Neural cell (in vitro differentiated cells): ENCODE results near the gene CYSRT1. TPM values are rescaled to one million over a fixed set of nuclear protein-coding genes. Genes with fewer than 3 reads are reported as not detected.

Source experiments
- H2AFZ ChIP-seq: fragments of 200-600, 300-800 bp; sonication (generic), shearing (Covaris generic); 2 replicates; pipeline ENCODE4 v1.6.0; 2014; ENCODE audit warnings: low read depth, mild to moderate bottlenecking, antibody characterized with exemption, low read length, moderate library complexity
- H3F3A ChIP-seq: fragments of 200-600 bp; shearing (Covaris generic); 2 replicates; pipeline ENCODE4 v1.6.1; 2016; ENCODE audit warnings: mild to moderate bottlenecking, moderate library complexity, mixed read lengths, antibody characterized with exemption, low read length; ENCODE audit not compliant: insufficient read depth, poor library complexity, severe bottlenecking
- H3K27ac ChIP-seq: fragments of 200-600, 300-800 bp; sonication (generic), shearing (Covaris generic); 2 replicates; pipeline ENCODE4 v1.5.1; 2014; ENCODE audit warnings: mild to moderate bottlenecking, low read length, moderate library complexity
- H3K27me3 ChIP-seq: fragments of 300-800, 200-600 bp; sonication (generic), shearing (Covaris generic); 2 replicates; pipeline ENCODE4 v1.6.0; 2014; ENCODE audit warnings: mild to moderate bottlenecking, low read depth, low read length, moderate library complexity; ENCODE audit not compliant: insufficient read depth
- H3K36me3 ChIP-seq: fragments of 300-800, 200-600 bp; sonication (generic), shearing (Covaris generic); 2 replicates; pipeline ENCODE4 v1.5.1; 2014; ENCODE audit warnings: mild to moderate bottlenecking, antibody characterized with exemption, low read length, moderate library complexity; ENCODE audit not compliant: insufficient read depth
- H3K4me2 ChIP-seq: fragments of 300-800, 200-600 bp; sonication (generic), shearing (Covaris generic); 2 replicates; pipeline ENCODE4 v1.6.0; 2014; ENCODE audit warnings: mild to moderate bottlenecking, low read length
- H3K4me3 ChIP-seq: fragments of 300-800, 200-600 bp; sonication (generic), shearing (Covaris generic); 2 replicates; pipeline ENCODE4 v1.5.1; 2014; ENCODE audit warnings: mild to moderate bottlenecking, low read length, moderate library complexity
- H3K79me2 ChIP-seq: fragments of 200-600 bp; shearing (Covaris generic); replicated peaks from 2 replicates; pipeline ENCODE4 v1.6.0; 2014; ENCODE audit warnings: mild to moderate bottlenecking, low read length, moderate library complexity; ENCODE audit not compliant: insufficient read depth
- H3K9ac ChIP-seq: fragments of 300-800, 200-600 bp; sonication (generic), shearing (Covaris generic); 2 replicates; pipeline ENCODE4 v1.6.1; 2016; ENCODE audit warnings: mild to moderate bottlenecking, low read length, mixed read lengths
- H3K9me2 ChIP-seq: fragments of 200-600 bp; shearing (Covaris generic); 2 replicates; pipeline ENCODE4 v1.6.1; 2016; ENCODE audit warnings: mild to moderate bottlenecking, low read length, mixed read lengths; ENCODE audit not compliant: insufficient read depth
- H3K9me3 ChIP-seq: fragments of 200-600, 300-800 bp; sonication (generic), shearing (Covaris generic); 2 replicates; pipeline ENCODE4 v1.6.1; 2016; ENCODE audit warnings: mild to moderate bottlenecking, mixed run types, low read length, moderate library complexity, mixed read lengths
- H4K20me1 ChIP-seq: fragments of 200-600 bp; shearing (Covaris generic); 2 replicates; pipeline ENCODE4 v1.6.1; 2016; ENCODE audit warnings: mild to moderate bottlenecking, mixed run types; ENCODE audit not compliant: insufficient read depth
- CTCF ChIP-seq: fragments of 450-650 bp; IDR thresholded peaks from 2 replicates; pipeline ENCODE4 v1.5.1; 2014; ENCODE audit warnings: antibody characterized with exemption, mild to moderate bottlenecking, moderate library complexity; ENCODE audit not compliant: poor library complexity, severe bottlenecking
- EP300 ChIP-seq: fragments of 450-650 bp; conservative IDR thresholded peaks from 2 replicates; pipeline ENCODE4 v1.6.1; 2014; ENCODE audit warnings: antibody characterized with exemption, mild to moderate bottlenecking, moderate library complexity; ENCODE audit not compliant: poor library complexity, severe bottlenecking
- EZH2 ChIP-seq: fragments of 200-600, 300-800 bp; shearing (Covaris generic), sonication (generic); IDR thresholded peaks from 2 replicates; pipeline ENCODE4 v1.6.1; 2014; ENCODE audit warnings: antibody characterized with exemption, low read length, borderline replicate concordance, mild to moderate bottlenecking; ENCODE audit not compliant: insufficient read depth, poor library complexity, severe bottlenecking
- MXI1 ChIP-seq: fragments of 450-650 bp; conservative IDR thresholded peaks from 2 replicates; pipeline ENCODE4 v1.6.1; 2014; ENCODE audit warnings: antibody characterized with exemption, mild to moderate bottlenecking; ENCODE audit not compliant: poor library complexity, severe bottlenecking
- POLR2AphosphoS5 ChIP-seq: IDR thresholded peaks from 2 replicates; pipeline ENCODE4 v1.6.1; 2012
- RAD21 ChIP-seq: fragments of 450-650 bp; conservative IDR thresholded peaks from 2 replicates; pipeline ENCODE4 v1.6.1; 2014; ENCODE audit warnings: antibody characterized with exemption, mild to moderate bottlenecking, moderate library complexity
- REST ChIP-seq: IDR thresholded peaks from 2 replicates; pipeline ENCODE4 v1.6.1; 2012; ENCODE audit warnings: borderline replicate concordance
- SMC3 ChIP-seq: fragments of 450-650 bp; conservative IDR thresholded peaks from 2 replicates; pipeline ENCODE4 v1.6.1; 2014; ENCODE audit warnings: antibody characterized with exemption, mild to moderate bottlenecking, moderate library complexity; ENCODE audit not compliant: poor library complexity
- TAF1 ChIP-seq: IDR thresholded peaks from 2 replicates; pipeline ENCODE4 v1.6.1; 2012; ENCODE audit warnings: low read depth
- polyA plus RNA-seq: library from polyadenylated mRNA; depleted of rRNA; stranded (reverse); fragments of >200 nt; gene quantifications from 2 replicates; pipeline ENCODE4 v1.2.3, GENCODE V29; 2014

Gene CYSRT1
- polyA plus RNA-seq, 1 donor from 2014 or later = 3.3 TPM

- H3K79me2 ChIP-seq = no peaks in the 10 kb centered on the region
- H2AFZ ChIP-seq = no peak overlapping the region
- TF ChIP-seq CTCF (no peak), POLR2AphosphoS5 (no peak), EZH2 (no peak), EP300 (no peak), SMC3 (no peak), REST (no peak), MXI1 (no peak), TAF1 (no peak), RAD21 (no peak)
- H3K9ac ChIP-seq = no peak overlapping the region
- H3K4me2 ChIP-seq = no peak overlapping the region
- no peaks in the 10 kb centered on the region for H3K9me2 ChIP-seq
- H3K27ac ChIP-seq = no peak overlapping the region
- H3K9me3 ChIP-seq = no peaks in the 10 kb centered on the region
- H3F3A ChIP-seq = no peaks in the 10 kb centered on the region
- no peaks in the 10 kb centered on the region for H3K36me3 ChIP-seq
- no peak overlapping the region for H3K4me3 ChIP-seq
- no peaks in the 10 kb centered on the region for H3K27me3 ChIP-seq
- H4K20me1 ChIP-seq = no peaks in the 10 kb centered on the region
These were observed 9.6 kb upstream of the CYSRT1 start for GRCh38 chr9:137215196-137215986.

- H3K4me2 ChIP-seq = no peak overlapping the region
- H2AFZ ChIP-seq = no peak overlapping the region
- no peaks in the 10 kb centered on the region for H3F3A ChIP-seq
- no peaks in the 10 kb centered on the region for H3K9me3 ChIP-seq
- no peaks in the 10 kb centered on the region for H3K9me2 ChIP-seq
- H3K9ac ChIP-seq = no peak overlapping the region
- H3K27ac ChIP-seq = no peak overlapping the region
- no peak overlapping the region for H3K4me3 ChIP-seq
- no peaks in the 10 kb centered on the region for H3K79me2 ChIP-seq
- no peaks in the 10 kb centered on the region for H3K27me3 ChIP-seq
- no peak for TF ChIP-seq TAF1
- TF ChIP-seq EZH2 = no peak
- no peak for TF ChIP-seq EP300
- no peak for TF ChIP-seq SMC3
- no peak for TF ChIP-seq POLR2AphosphoS5
- no peak for TF ChIP-seq REST
- no peak for TF ChIP-seq CTCF
- no peak for TF ChIP-seq RAD21
- no peak for TF ChIP-seq MXI1
- no peaks in the 10 kb centered on the region for H4K20me1 ChIP-seq
- no peaks in the 10 kb centered on the region for H3K36me3 ChIP-seq
These were observed 8.6 kb upstream of the CYSRT1 start for GRCh38 chr9:137216188-137216965.
